H1 (cell line): ENCODE measurements around the gene PASD1. TPM values are rescaled to one million over a fixed set of nuclear protein-coding genes. Genes with fewer than 3 reads are reported as not detected.

Experiments
- CTCF ChIA-PET: fragments of 300-600 bp; sonication (Branson Sonifier 250); formaldehyde crosslinking; loops from one replicate; lab custom pipeline; 2021; ENCODE audit not compliant: partially characterized antibody; lab: Charles Lee
- POLR2A ChIA-PET: fragments of 300-600 bp; sonication (Branson Sonifier 250); formaldehyde crosslinking; loops from one replicate; lab custom pipeline; 2021; ENCODE audit warnings: inconsistent platforms; ENCODE audit not compliant: partially characterized antibody; lab: Charles Lee
- DNase-seq, 2 experiments: peaks; one replicate each; pipeline versions ENCODE4 v3.0.0 to v3.0.0-alpha.2; 2010 to 2022; ENCODE audit warnings: low spot score in 2 of 2, low read depth in 1 of 2, mixed read lengths in 1 of 2
- FAIRE-seq: peaks from 2 replicates; lab custom pipeline; 2011; peaks lifted over from hg19 to GRCh38; lab: Jason Lieb, UNC
- H2AFZ ChIP-seq: 2 replicates; pipeline ENCODE4 v1.8.1; 2012; ENCODE audit warnings: low read length, inconsistent platforms
- H2AK5ac ChIP-seq: 2 replicates; pipeline ENCODE4 v1.6.1; 2013; ENCODE audit warnings: low read depth, low read length
- H2BK120ac ChIP-seq: replicated peaks from 2 replicates; pipeline ENCODE3; 2013; ENCODE audit warnings: low read depth, low read length, inconsistent platforms
- H2BK12ac ChIP-seq: 2 replicates; pipeline ENCODE4 v1.6.1; 2013; ENCODE audit warnings: low read depth, low read length
- H2BK15ac ChIP-seq: 2 replicates; pipeline ENCODE4 v1.6.1; 2013; ENCODE audit warnings: low read length
- H2BK20ac ChIP-seq: 2 replicates; pipeline ENCODE4 v1.6.1; 2013; ENCODE audit warnings: low read length
- H2BK5ac ChIP-seq: 2 replicates; pipeline ENCODE4 v1.6.1; 2013; ENCODE audit warnings: low read depth, low read length
- H3K14ac ChIP-seq: 2 replicates; pipeline ENCODE4 v1.6.1; 2013; ENCODE audit warnings: inconsistent platforms; ENCODE audit not compliant: insufficient read length
- H3K18ac ChIP-seq: 2 replicates; pipeline ENCODE4 v1.6.1; 2013; ENCODE audit warnings: low read length; ENCODE audit errors: extremely low read depth
- H3K23ac ChIP-seq: 2 replicates; pipeline ENCODE4 v1.6.1; 2013; ENCODE audit warnings: inconsistent platforms; ENCODE audit not compliant: insufficient read length
- H3K23me2 ChIP-seq: 2 replicates; pipeline ENCODE4 v1.6.1; 2013; ENCODE audit warnings: low read depth, low read length
- H3K27ac ChIP-seq: 2 replicates; pipeline ENCODE4 v1.6.1; 2011; ENCODE audit warnings: low read depth, low read length, inconsistent platforms
- H3K27me3 ChIP-seq, 4 experiments: replicated peaks in 1 of 4; 1 replicate in 1 of 4; 2 replicates in 3 of 4; pipeline versions ENCODE4 v1.6.1 to v1.8.1; 2011 to 2013; ENCODE audit warnings: low read length in 3 of 4, mild to moderate bottlenecking in 3 of 4, inconsistent platforms in 2 of 4, mixed read lengths in 2 of 4, moderate library complexity in 1 of 4; ENCODE audit not compliant: control insufficient read depth in 3 of 4, insufficient read depth in 3 of 4; ENCODE audit errors: extremely low read depth in 1 of 4
- H3K36me3 ChIP-seq, 4 experiments: 2 replicates each; pipeline versions ENCODE4 v1.6.1 to v1.8.1; 2011 to 2013; ENCODE audit warnings: mild to moderate bottlenecking in 4 of 4, low read length in 3 of 4, moderate library complexity in 2 of 4, control low read depth in 1 of 4, inconsistent platforms in 1 of 4; ENCODE audit not compliant: insufficient read depth in 4 of 4, control insufficient read depth in 2 of 4
- H3K4ac ChIP-seq: replicated peaks from 2 replicates; pipeline ENCODE3; 2013; ENCODE audit warnings: low read length, low read depth, mixed read lengths, inconsistent platforms; ENCODE audit not compliant: insufficient read length
- H3K4me1 ChIP-seq, 4 experiments: replicated peaks in 1 of 4; 1 replicate in 1 of 4; 2 replicates in 3 of 4; pipeline versions ENCODE4 v1.6.1 to v1.8.1; 2011 to 2013; ENCODE audit warnings: low read length in 3 of 4, inconsistent platforms in 2 of 4, mixed read lengths in 1 of 4; ENCODE audit not compliant: insufficient read depth in 4 of 4, control insufficient read depth in 3 of 4
- H3K4me2 ChIP-seq, 2 experiments: 2 replicates each; pipeline versions ENCODE4 v1.6.1 to v1.8.1; 2011 to 2013; ENCODE audit warnings: low read depth in 2 of 2, low read length in 2 of 2, control low read depth in 1 of 2, inconsistent platforms in 1 of 2, mild to moderate bottlenecking in 1 of 2; ENCODE audit not compliant: insufficient read depth in 1 of 2
- H3K4me3 ChIP-seq, 4 experiments: fragments of 200-600, 300-600 bp in 1 of 4; sonication (generic), shearing (Covaris generic), sonication (Bioruptor Twin) in 1 of 4; 2 replicates each; pipeline versions ENCODE4 v1.5.1 to v1.8.1; 2011 to 2016; ENCODE audit warnings: low read length in 4 of 4, low read depth in 3 of 4, control low read depth in 2 of 4, inconsistent platforms in 2 of 4, mild to moderate bottlenecking in 2 of 4, mixed read lengths in 1 of 4, moderate library complexity in 1 of 4; ENCODE audit not compliant: insufficient read depth in 2 of 4; ENCODE audit errors: extremely low read depth in 1 of 4
- H3K56ac ChIP-seq: replicated peaks from 2 replicates; pipeline ENCODE3; 2013; ENCODE audit warnings: low read depth, mild to moderate bottlenecking, mixed read lengths, low read length, inconsistent platforms; ENCODE audit not compliant: insufficient read length
- H3K79me1 ChIP-seq: 2 replicates; pipeline ENCODE4 v1.6.1; 2013; ENCODE audit warnings: low read depth, low read length, control low read depth
- H3K79me2 ChIP-seq, 2 experiments: 2 replicates each; pipeline versions ENCODE4 v1.6.1 to v1.8.1; 2012 to 2013; ENCODE audit warnings: low read length in 2 of 2, mild to moderate bottlenecking in 2 of 2, inconsistent platforms in 1 of 2; ENCODE audit not compliant: insufficient read depth in 2 of 2, control insufficient read depth in 1 of 2
- H3K9ac ChIP-seq, 4 experiments: replicated peaks in 1 of 4; 1 replicate in 1 of 4; 2 replicates in 3 of 4; pipeline versions ENCODE4 v1.6.1 to v1.8.1; 2011 to 2013; ENCODE audit warnings: low read depth in 3 of 4, low read length in 3 of 4, control low read depth in 2 of 4, mild to moderate bottlenecking in 2 of 4, moderate library complexity in 2 of 4, inconsistent platforms in 1 of 4; ENCODE audit errors: extremely low read depth in 1 of 4
- H3K9me3 ChIP-seq, 2 experiments: 2 replicates each; pipeline versions ENCODE4 v1.6.1 to v1.8.1; 2012 to 2013; ENCODE audit warnings: mild to moderate bottlenecking in 2 of 2, moderate library complexity in 2 of 2, control low read depth in 1 of 2, inconsistent platforms in 1 of 2, low read depth in 1 of 2, low read length in 1 of 2, mixed read lengths in 1 of 2; ENCODE audit not compliant: insufficient read depth in 2 of 2
- H4K20me1 ChIP-seq, 2 experiments: replicated peaks in 1 of 2; 2 replicates each; pipeline versions ENCODE3 to v1.8.1; 2011 to 2013; ENCODE audit warnings: inconsistent platforms in 2 of 2, low read length in 2 of 2, mild to moderate bottlenecking in 1 of 2; ENCODE audit not compliant: insufficient read depth in 2 of 2, control insufficient read depth in 1 of 2
- H4K5ac ChIP-seq: 2 replicates; pipeline ENCODE4 v1.6.1; 2013; ENCODE audit warnings: low read length, low read depth, mixed read lengths, inconsistent platforms; ENCODE audit not compliant: insufficient read length
- H4K8ac ChIP-seq: 2 replicates; pipeline ENCODE4 v1.8.0; 2013; ENCODE audit warnings: mild to moderate bottlenecking, moderate library complexity, low read length, inconsistent platforms; ENCODE audit not compliant: insufficient read depth; ENCODE audit errors: extremely low read depth
- H4K91ac ChIP-seq: replicated peaks from 2 replicates; pipeline ENCODE3; 2013; ENCODE audit warnings: low read length, mixed read lengths, inconsistent platforms; ENCODE audit not compliant: insufficient read length
- ASH2L ChIP-seq: fragments of 200-600, 300-600 bp; sonication (generic); IDR thresholded peaks from one replicate; pipeline ENCODE4 v1.7.1; 2017; ENCODE audit warnings: low read length
- CREB1 ChIP-seq: IDR thresholded peaks from 2 replicates; pipeline ENCODE4 v1.6.1; 2012; ENCODE audit warnings: inconsistent platforms
- CTCF ChIP-seq, 3 experiments: IDR thresholded peaks; 1 replicate in 2 of 3; 2 replicates in 1 of 3; pipeline versions ENCODE4 v1.5.1 to v1.6.1; 2011; ENCODE audit warnings: low read length in 3 of 3, mild to moderate bottlenecking in 3 of 3, inconsistent platforms in 2 of 3, low read depth in 1 of 3, moderate library complexity in 1 of 3; ENCODE audit not compliant: insufficient read depth in 1 of 3; ENCODE audit errors: control extremely low read depth in 1 of 3
- EGR1 ChIP-seq: IDR thresholded peaks from 2 replicates; pipeline ENCODE4 v1.6.1; 2011; ENCODE audit warnings: low read depth, low read length, borderline replicate concordance
- EP300 ChIP-seq, 2 experiments: IDR thresholded peaks; 1 replicate in 1 of 2; 2 replicates in 1 of 2; pipeline ENCODE4 v1.6.1; 2011 to 2012; ENCODE audit warnings: low read depth in 2 of 2, low read length in 2 of 2, mild to moderate bottlenecking in 2 of 2, borderline replicate concordance in 1 of 2, inconsistent platforms in 1 of 2, moderate library complexity in 1 of 2
- FOSL1 ChIP-seq: IDR thresholded peaks from 2 replicates; pipeline ENCODE4 v1.6.1; 2011; ENCODE audit warnings: mild to moderate bottlenecking, low read depth, low read length, moderate library complexity; ENCODE audit not compliant: insufficient read depth
- JUND ChIP-seq: IDR thresholded peaks from 2 replicates; pipeline ENCODE4 v1.6.1; 2011; ENCODE audit warnings: mild to moderate bottlenecking, improper control_type of control experiment, low read length
- PHF8 ChIP-seq: fragments of 200-600 bp; sonication (generic); conservative IDR thresholded peaks from 2 replicates; pipeline ENCODE4 v1.7.1; 2012; ENCODE audit warnings: low read depth, mild to moderate bottlenecking, inconsistent platforms, low read length, moderate library complexity
- RXRA ChIP-seq: IDR thresholded peaks from 2 replicates; pipeline ENCODE4 v1.6.1; 2011; ENCODE audit warnings: low read depth, mild to moderate bottlenecking, low read length, moderate library complexity; ENCODE audit not compliant: insufficient read depth
- TCF12 ChIP-seq: IDR thresholded peaks from 2 replicates; pipeline ENCODE4 v1.6.1; 2011; ENCODE audit warnings: low read depth, mild to moderate bottlenecking, low read length
- WGBS, 2 experiments: shearing (Covaris generic) in 1 of 2; methylation state at CpG; one replicate each; pipeline versions ENCODE4 v1.1.6 to v1.1.7; 2013 to 2015; ENCODE audit warnings: low lambda C conversion rate in 2 of 2, mixed read lengths in 2 of 2, inconsistent platforms in 1 of 2, low coverage in 1 of 2, missing lambda C conversion rate in 1 of 2; ENCODE audit not compliant: insufficient replicate concordance in 2 of 2, insufficient coverage in 1 of 2, insufficient read length in 1 of 2; ENCODE audit errors: extremely low coverage in 1 of 2, missing lambda C conversion rate in 1 of 2; 5-methylcytosine and 5-hydroxymethylcytosine counted together
- long read RNA-seq, 2 experiments: library from RNA in 1 of 2; library from capped mRNA in 1 of 2; stranded (forward); transcript quantifications; one replicate each; pipeline ENCODE4 v2.0.0, GENCODE V29; 2021; ENCODE audit warnings: inconsistent platforms in 1 of 2
- polyA minus RNA-seq, 3 experiments: library from RNA; depleted of rRNA, polyadenylated mRNA; stranded (reverse); fragments of >200 nt; gene quantifications; 1 replicate in 2 of 3; 2 replicates in 1 of 3; pipeline ENCODE4 v1.2.3, GENCODE V29; 2011
- polyA plus RNA-seq, 7 experiments: library from polyadenylated mRNA; depleted of rRNA in 3 of 7; stranded (reverse) in 5 of 7; unstranded in 2 of 7; fragments of >200 nt in 5 of 7; fragments of 200-250 nt in 2 of 7; gene quantifications; 1 replicate in 5 of 7; 2 replicates in 1 of 7; 4 replicates in 1 of 7; pipeline versions ENCODE4 v1.2.1 to v1.2.3, GENCODE V29; 2011 to 2013; ENCODE audit warnings: missing spikeins in 2 of 7, mixed read lengths in 2 of 7
- total RNA-seq: library from RNA; stranded (reverse); fragmentation: NEBNext Ultra II Directional; extraction: Animal tissue kit (Norgen Biotek cat#: 25700); gene quantifications from 2 replicates; pipeline ENCODE4 v1.2.1, GENCODE V29; 2021

Gene PASD1
- total RNA-seq (0.09 TPM in 1 of 2 replicates, not detected in the other), polyA plus RNA-seq (2011; rRNA removed) (0.03 TPM in 1 of 2 replicates, not detected in the other), polyA minus RNA-seq (2011; rRNA and poly(A)+ RNA removed) (not detected in 2 replicates)
- not detected for polyA plus RNA-seq (2011; cell fraction: cytosol; rRNA removed)
- polyA plus RNA-seq (2011; cell fraction: nucleus; rRNA removed) = not detected
- not detected in 4 replicates for polyA plus RNA-seq (2012, experiment 1 of 2)
- not detected for polyA plus RNA-seq (2012, experiment 2 of 2)
- not detected for polyA plus RNA-seq (2013, experiment 1 of 2)
- polyA plus RNA-seq (2013, experiment 2 of 2) = not detected
- polyA minus RNA-seq (2011; cell fraction: cytosol; rRNA and poly(A)+ RNA removed) = not detected
- not detected for polyA minus RNA-seq (2011; cell fraction: nucleus; rRNA and poly(A)+ RNA removed)
- long read RNA-seq, experiment 1 = 0 reads
- long read RNA-seq, experiment 2 = 0 reads

GRCh38 chrX:151563449-151563848 lies at the start of gene PASD1:
TSS of gene PASD1 (plus strand) at chrX:151563675. CDS start at chrX:151601554, 37,879 bp downstream.
- Histone ChIP-seq H3K79me1 (no peaks in the 10 kb centered on the region), H3K4ac (no peak within 1 kb of the TSS), H3K23ac (no peak within 1 kb of the TSS), H2BK20ac (no peak within 1 kb of the TSS), H3K14ac (no peak within 1 kb of the TSS), H3K9me3 (peaks cover 0 to 7% of the 10 kb centered on the region in 2 experiments; a peak in 1 of 4 replicates), H3K79me2 (no peaks in the 10 kb centered on the region), H3K36me3 (no peaks in the 10 kb centered on the region), H2BK12ac (no peak within 1 kb of the TSS), H3K9ac (no peak within 1 kb of the TSS), H2BK120ac (no peak within 1 kb of the TSS), H3K4me3 (no peak within 1 kb of the TSS), H3K18ac (no peak within 1 kb of the TSS), H4K8ac (no peak within 1 kb of the TSS), H4K20me1 (no peaks in the 10 kb centered on the region), H3K56ac (no peak within 1 kb of the TSS), H2AFZ (no peak within 1 kb of the TSS), H2BK15ac (no peak within 1 kb of the TSS), H4K91ac (no peak within 1 kb of the TSS), H3K4me1 (no peaks in the 10 kb centered on the region), H2AK5ac (no peak within 1 kb of the TSS), H3K4me2 (no peak within 1 kb of the TSS), H4K5ac (no peak within 1 kb of the TSS), H3K23me2 (no peaks in the 10 kb centered on the region)
- 100% methylated on average over 3 of the region's 16 CpGs; no CpG with 5 or more reads in 1 of the 2 experiments for WGBS, 2 experiments
- ChIA-PET CTCF (no interaction called here), POLR2A (no interaction called here)
- no peak for FAIRE-seq
- TF ChIP-seq CTCF (IDR thresholded peaks at IDR 0.05; ENCODE audit: control extremely low read depth in 1 of 3, insufficient read depth in 1 of 3, low read depth in 1 of 3, low read length in 3 of 3) (no peak), EGR1 (no peak), JUND (no peak), TCF12 (no peak), EP300 (IDR thresholded peaks at IDR 0.05; ENCODE audit: borderline replicate concordance in 1 of 2, low read depth in 2 of 2, low read length in 2 of 2) (no peak), ASH2L (no peak), CREB1 (no peak), FOSL1 (no peak), RXRA (no peak), PHF8 (no peak)
- TF ChIP-seq, all 59 proteins: peak for 0
- H3K27me3 ChIP-seq = no peaks in the 10 kb centered on the region
- no peak within 1 kb of the TSS for H2BK5ac ChIP-seq
- no peak for DNase-seq
- H3K27ac ChIP-seq = no peak within 1 kb of the TSS
